ENCODE results near the gene COL20A1.

Gene COL20A1

DNA sequence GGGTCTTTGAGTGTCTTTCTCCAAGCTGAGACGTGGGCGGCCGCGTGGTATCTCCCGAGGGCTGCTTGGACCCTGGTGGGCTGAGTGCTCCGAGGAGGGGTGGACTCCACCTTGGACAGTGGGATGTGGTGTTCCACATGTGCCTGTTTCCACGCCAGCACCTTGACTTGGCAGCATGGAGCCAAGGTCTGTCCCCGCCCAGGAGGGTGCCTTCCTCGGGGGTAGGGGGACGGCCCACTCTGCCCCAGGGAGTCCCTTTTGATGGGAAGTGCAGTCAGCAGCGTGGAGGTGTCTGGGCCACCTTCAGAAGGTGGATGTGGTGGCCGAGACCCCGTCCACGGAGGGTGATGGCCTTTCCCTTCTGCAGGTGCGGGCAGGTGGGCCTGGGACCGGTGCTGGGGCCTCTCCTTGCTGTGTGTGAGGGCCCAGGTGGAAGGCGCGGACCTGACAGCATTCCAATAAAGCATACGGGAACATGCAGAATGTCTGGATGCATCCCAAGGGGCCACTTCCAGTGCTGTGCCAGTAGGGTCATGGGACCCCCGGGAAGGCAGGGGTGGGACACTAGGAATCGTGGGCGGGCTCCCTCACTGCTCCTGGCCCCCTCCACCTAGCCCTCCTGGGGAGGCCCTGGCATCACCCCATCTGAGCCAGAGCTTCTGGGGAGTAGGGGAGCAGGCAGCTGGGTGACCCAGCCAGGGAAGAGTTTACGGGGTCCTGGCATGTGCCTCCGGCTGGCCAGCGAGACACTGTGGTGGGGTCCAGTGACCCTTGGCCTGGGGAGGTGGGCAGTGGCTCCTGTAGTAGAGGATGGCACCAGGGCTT is 3.5 kb upstream of the COL20A1 start:
- DNase-seq = no peak

GRCh38 chr20:63290136-63290676 is 2.8 kb upstream of the COL20A1 start:
- DNase-seq = no peak

- DNase-seq = peak in 5 of 56 donors; percentile 13 to 33 (median 16)
Observed at GRCh38 chr20:63290677-63291472, 2.1 kb upstream of the COL20A1 start.

DNA sequence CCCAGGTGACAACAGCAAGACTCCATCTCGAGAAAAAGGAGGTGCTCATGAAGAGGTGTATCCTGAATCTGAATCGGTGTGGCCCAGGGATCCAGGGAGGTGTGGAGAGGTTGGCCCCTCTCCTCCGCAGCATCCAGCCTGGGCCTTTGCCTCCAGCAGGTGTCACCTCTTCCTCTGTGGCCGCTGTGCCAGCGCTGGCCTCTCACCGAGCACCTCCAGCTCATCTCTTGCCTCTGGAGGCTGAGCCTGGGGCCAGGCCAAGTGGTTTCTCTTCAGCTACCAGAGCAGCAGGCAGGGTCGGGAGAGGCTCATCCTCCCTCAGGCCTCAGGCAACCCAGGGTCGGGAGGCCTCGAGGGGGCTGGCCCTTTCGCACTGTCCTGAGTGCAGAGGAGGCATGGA is 1.2 kb upstream of the COL20A1 start:
- DNase-seq = no peak

- no peak for DNase-seq
Observed at GRCh38 chr20:63292292-63292701, 689 bp upstream of the COL20A1 start.

DNA sequence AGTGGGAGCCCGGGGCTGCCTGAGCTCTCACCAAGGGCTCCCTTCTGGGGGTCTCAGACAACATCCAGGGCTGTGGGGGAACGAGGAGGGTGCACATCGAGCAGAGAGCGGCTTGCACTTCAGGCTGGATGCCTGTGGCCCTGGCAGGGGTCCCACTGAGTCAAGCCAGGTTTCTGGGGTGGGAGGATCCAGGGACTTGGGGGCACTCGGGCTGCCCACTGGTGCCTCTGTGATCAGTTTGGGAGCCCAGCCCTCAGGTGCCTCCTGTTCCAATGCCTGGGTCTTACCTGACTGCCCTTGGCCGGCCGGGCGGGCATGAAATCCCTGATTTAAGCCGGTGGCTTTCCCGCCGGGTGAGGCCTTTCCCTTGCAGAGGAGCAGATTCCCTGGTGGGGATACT is 470 bp downstream of the COL20A1 start:
- no peak for DNase-seq

- DNase-seq = peak in 1 of 56 donors; percentile 26
Observed at GRCh38 chr20:63293871-63294535, 1.0 kb downstream of the COL20A1 start.

GRCh38 chr20:63294536-63294900 is 1.5 kb downstream of the COL20A1 start:
- DNase-seq = no peak

GRCh38 chr20:63295018-63295417 is 2.0 kb downstream of the COL20A1 start:
- no peak for DNase-seq

GRCh38 chr20:63295422-63295821 is 2.4 kb downstream of the COL20A1 start:
- DNase-seq = peak in 28 of 56 donors; percentile 12 to 74 (median 38)

- peak in 1 of 56 donors; percentile 40 for DNase-seq
Observed at GRCh38 chr20:63295846-63296245, 2.9 kb downstream of the COL20A1 start.

GRCh38 chr20:63296531-63297299 is 3.7 kb downstream of the COL20A1 start:
- DNase-seq = peak in 24 of 56 donors; percentile 10 to 82 (median 30)

DNA sequence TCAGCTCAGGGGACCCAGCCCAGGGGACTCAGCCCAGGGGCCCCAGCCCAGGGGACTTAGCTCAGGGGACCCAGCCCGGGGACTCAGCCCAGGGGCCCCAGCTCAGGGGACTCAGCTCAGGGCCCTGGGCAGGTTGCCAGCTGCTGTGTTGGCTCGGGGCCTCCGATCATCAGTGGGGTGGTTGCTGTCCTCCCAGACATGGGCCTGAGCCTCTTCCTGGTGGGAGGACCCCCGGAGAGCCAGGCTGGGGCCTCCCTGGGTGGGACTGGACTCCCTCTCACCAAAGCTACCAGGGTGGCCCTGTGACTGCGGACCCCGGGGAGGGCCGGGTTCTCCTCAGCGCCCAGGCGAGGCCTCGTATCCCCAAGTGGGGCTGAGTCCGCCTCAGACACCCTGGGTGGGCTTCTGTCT is 4.4 kb downstream of the COL20A1 start:
- DNase-seq = peak in 1 of 56 donors; percentile 10

GRCh38 chr20:63297796-63298572 is 5.0 kb downstream of the COL20A1 start:
- DNase-seq = no peak

DNA sequence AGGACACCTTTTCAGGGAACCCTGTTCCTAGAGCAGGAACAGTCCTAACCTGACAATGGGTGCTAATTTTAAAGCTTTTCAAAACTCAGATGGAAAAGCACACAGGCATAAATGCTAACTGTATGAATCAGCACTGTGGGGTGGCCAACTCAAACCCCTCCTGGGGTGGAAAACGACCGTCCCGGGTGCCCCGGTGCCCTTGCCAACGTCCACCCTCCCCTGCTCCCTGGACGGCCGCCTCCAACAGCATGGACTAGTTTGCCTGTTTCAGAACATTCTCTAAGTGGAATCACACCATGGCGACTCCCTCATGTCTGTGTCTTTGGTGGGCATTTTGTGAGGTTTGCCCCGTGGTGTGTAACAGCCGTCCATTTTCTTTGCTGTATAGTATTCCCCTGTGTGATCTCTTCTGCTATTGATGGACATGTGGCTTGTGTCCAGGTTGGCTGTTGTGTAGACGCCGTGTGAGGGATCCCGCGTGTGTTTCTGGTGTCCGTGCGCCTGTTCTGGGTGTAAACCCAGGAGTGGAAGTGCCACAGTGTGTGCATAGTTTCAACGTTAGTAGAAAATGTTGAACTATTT is 5.8 kb downstream of the COL20A1 start:
- DNase-seq = no peak

DNA sequence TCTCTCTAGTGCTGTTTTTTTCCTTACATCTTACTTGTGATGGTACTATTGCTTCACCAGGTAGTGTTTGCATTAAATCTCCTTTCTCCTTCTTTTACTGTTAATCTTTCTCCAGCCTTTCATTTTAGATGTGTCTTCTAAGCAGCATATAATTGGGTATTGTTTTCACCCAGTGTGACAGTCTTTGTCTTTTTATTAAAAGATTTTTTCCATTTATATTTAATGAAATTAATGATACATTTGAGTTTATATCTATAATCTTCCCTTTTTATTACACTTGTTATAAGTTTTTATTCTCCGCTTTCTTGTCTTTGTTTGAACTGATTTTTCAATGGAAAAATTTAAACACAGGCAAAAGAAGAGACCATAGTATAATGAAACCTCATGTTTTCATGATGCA is 8.7 kb downstream of the COL20A1 start:
- no peak for DNase-seq

- DNase-seq = no peak
Observed at GRCh38 chr20:63303095-63303666, 10.2 kb downstream of the COL20A1 start.

DNA sequence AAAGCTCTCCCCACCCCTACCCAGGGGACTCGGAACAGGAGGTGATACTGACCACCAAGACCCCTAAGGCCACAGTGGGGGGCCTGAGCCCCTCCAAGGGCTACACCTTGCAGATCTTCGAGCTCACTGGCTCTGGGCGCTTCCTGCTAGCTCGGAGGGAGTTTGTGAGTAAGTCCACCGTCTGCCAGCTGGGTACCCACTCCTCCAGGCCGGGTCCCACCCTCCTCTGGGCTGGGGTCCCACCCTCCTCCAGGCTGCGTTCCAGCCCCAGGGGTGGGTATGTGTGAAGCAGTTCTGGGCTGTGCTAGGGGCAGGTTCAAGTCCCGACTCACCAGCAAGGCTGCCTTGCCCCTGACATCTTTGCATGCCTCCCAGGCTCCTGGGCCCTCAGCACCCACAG is 12.4 kb downstream of the COL20A1 start:
- no peak for DNase-seq
